ENCODE data around the gene CORO2A.

Gene CORO2A

GRCh38 chr9:98192503-98193335, at the start of gene CORO2A:
CORO2A (minus strand) TSS chr9:98192637; CDS start chr9:98157660, 34,977 bp downstream.
- peak; percentile 72 to 82 for DNase-seq

GRCh38 chr9:98241357-98242300, 49.2 kb upstream of the CORO2A start:
- no peak for DNase-seq

GRCh38 chr9:98240475-98240874, 48.0 kb upstream of the CORO2A start:
- no peak for DNase-seq

- no peak for DNase-seq
Observed at GRCh38 chr9:98236901-98237487, 44.6 kb upstream of the CORO2A start.

- no peak for DNase-seq
Observed at GRCh38 chr9:98235126-98235525, 42.7 kb upstream of the CORO2A start.

GRCh38 chr9:98234245-98234825, 41.9 kb upstream of the CORO2A start:
- no peak for DNase-seq

- DNase-seq: no peak
Observed at GRCh38 chr9:98232926-98233325, 40.5 kb upstream of the CORO2A start.

- DNase-seq: no peak
Observed at GRCh38 chr9:98231770-98232478, 39.5 kb upstream of the CORO2A start.

GRCh38 chr9:98230789-98231188, 38.4 kb upstream of the CORO2A start:
- no peak for DNase-seq

- no peak for DNase-seq
Observed at GRCh38 chr9:98230304-98230703, 37.9 kb upstream of the CORO2A start.

- no peak for DNase-seq
Observed at GRCh38 chr9:98229620-98230019, 37.2 kb upstream of the CORO2A start.

GRCh38 chr9:98229090-98229395, 36.6 kb upstream of the CORO2A start:
- DNase-seq: no peak

GRCh38 chr9:98228392-98229089, 36.1 kb upstream of the CORO2A start:
- DNase-seq: no peak

- no peak for DNase-seq
Observed at GRCh38 chr9:98227883-98228282, 35.4 kb upstream of the CORO2A start.

GRCh38 chr9:98226957-98227356, 34.5 kb upstream of the CORO2A start:
- DNase-seq: no peak

- DNase-seq: no peak
Observed at GRCh38 chr9:98226516-98226915, 34.1 kb upstream of the CORO2A start.

GRCh38 chr9:98225015-98225442, 32.6 kb upstream of the CORO2A start:
- DNase-seq: no peak

- no peak for DNase-seq
Observed at GRCh38 chr9:98222885-98223691, 30.7 kb upstream of the CORO2A start.

- no peak for DNase-seq
Observed at GRCh38 chr9:98220911-98221310, 28.5 kb upstream of the CORO2A start.

GRCh38 chr9:98219794-98220370, 27.4 kb upstream of the CORO2A start:
- DNase-seq: no peak

- DNase-seq: no peak
Observed at GRCh38 chr9:98219364-98219716, 26.9 kb upstream of the CORO2A start.
